Brain microvascular endothelial cell (primary cell): ENCODE data around the gene CTLA4.

Experiments
- DNase-seq: peaks from one replicate; pipeline ENCODE4 v3.0.0-alpha.2; 2020
- H3K27ac ChIP-seq: fragments of 250-450 bp; sonication (Bioruptor Pico); 2 replicates; pipeline ENCODE4 v1.5.1; 2020; ENCODE audit warnings: mild to moderate bottlenecking, moderate library complexity
- H3K27me3 ChIP-seq: fragments of 250-450 bp; sonication (Bioruptor Pico); replicated peaks from 2 replicates; pipeline ENCODE4 v1.5.1; 2020; ENCODE audit warnings: mild to moderate bottlenecking
- H3K36me3 ChIP-seq: fragments of 250-450 bp; sonication (Bioruptor Pico); replicated peaks from 2 replicates; pipeline ENCODE4 v1.5.1; 2020; ENCODE audit warnings: mild to moderate bottlenecking
- H3K4me3 ChIP-seq: 2 replicates; pipeline ENCODE4 v1.5.1; 2011; ENCODE audit warnings: low read depth, mild to moderate bottlenecking, control low read depth, low read length, moderate library complexity
- in situ Hi-C: cut with HindIII; loops from 2 replicates; pipeline ENCODE4 v1.10.0; 2017; ENCODE audit warnings: low sequenced_read_pairs, low pct_ligation_motif_present
- TF ChIP-seq, protein P1 (sequence below): IDR thresholded peaks from 2 replicates; pipeline ENCODE4 v1.5.1; 2011; ENCODE audit warnings: low read depth, mild to moderate bottlenecking, moderate library complexity, low read length, control low read depth, inconsistent platforms; ENCODE audit errors: missing control alignments

Gene CTLA4

DNA sequence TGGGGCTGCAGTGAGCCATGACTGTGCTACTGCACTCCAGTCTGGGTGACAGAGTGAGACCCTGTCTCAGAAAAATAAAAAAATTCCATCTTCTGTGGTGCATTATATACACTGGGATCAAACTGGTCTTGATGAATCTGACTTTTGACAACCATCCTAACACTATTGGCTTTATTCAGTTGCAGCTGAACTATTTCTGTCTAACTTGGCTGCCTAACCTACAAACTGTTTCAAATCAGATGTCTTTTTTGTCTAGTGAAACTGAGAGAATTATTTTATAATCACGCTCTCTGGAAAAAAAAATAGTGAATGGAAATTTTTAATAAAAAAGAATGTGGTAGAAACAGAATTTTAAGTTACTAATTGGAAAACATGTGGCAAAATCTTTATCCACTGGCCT lies 15.0 kb downstream of the CTLA4 start:
- H3K27ac ChIP-seq, result no peak overlapping the region
- TF ChIP-seq, protein P1, sequence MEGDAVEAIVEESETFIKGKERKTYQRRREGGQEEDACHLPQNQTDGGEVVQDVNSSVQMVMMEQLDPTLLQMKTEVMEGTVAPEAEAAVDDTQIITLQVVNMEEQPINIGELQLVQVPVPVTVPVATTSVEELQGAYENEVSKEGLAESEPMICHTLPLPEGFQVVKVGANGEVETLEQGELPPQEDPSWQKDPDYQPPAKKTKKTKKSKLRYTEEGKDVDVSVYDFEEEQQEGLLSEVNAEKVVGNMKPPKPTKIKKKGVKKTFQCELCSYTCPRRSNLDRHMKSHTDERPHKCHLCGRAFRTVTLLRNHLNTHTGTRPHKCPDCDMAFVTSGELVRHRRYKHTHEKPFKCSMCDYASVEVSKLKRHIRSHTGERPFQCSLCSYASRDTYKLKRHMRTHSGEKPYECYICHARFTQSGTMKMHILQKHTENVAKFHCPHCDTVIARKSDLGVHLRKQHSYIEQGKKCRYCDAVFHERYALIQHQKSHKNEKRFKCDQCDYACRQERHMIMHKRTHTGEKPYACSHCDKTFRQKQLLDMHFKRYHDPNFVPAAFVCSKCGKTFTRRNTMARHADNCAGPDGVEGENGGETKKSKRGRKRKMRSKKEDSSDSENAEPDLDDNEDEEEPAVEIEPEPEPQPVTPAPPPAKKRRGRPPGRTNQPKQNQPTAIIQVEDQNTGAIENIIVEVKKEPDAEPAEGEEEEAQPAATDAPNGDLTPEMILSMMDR, result no peak
- H3K27me3 ChIP-seq, result no peaks in the 10 kb centered on the region
- in situ Hi-C loops, result no loop called here
- DNase-seq, result no peak
- H3K4me3 ChIP-seq, result no peak overlapping the region
- H3K36me3 ChIP-seq, result no peaks in the 10 kb centered on the region

DNA sequence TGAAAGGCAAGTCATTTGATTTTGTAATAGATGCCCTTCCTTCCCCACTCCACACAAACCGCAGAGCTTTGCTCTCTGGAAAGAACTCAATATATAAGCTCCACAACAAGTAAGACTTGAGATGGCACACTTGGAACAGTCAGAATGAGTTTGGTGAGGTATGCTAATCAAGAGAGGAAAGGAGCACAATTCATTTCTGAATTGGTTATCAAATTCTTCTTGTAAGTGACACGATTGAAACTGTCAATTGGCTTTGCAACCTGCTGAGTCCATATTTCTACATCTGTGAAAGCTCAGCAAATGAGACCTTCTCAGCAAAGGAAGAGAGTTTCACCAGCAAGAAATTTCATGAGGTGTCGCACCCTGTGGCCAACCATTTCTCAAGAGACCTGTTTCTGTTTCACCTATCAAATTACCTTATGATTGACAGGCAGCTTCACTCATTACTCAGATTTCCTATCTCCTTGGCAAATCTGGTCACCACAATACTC lies 19.1 kb downstream of the CTLA4 start:
- Histone ChIP-seq H3K4me3 (no peak overlapping the region), H3K36me3 (no peaks in the 10 kb centered on the region), H3K27ac (no peak overlapping the region), H3K27me3 (no peaks in the 10 kb centered on the region)
- in situ Hi-C loops, result no loop called here
- TF ChIP-seq, protein P1, result no peak
- no peak for DNase-seq

- Histone ChIP-seq H3K27me3 (no peaks in the 10 kb centered on the region), H3K27ac (no peak overlapping the region), H3K36me3 (no peaks in the 10 kb centered on the region), H3K4me3 (no peak overlapping the region)
- no peak for DNase-seq
- in situ Hi-C loops, result no loop called here
- TF ChIP-seq, protein P1, result no peak
Measured at GRCh38 chr2:203887677-203888076, 20.1 kb downstream of the CTLA4 start.

GRCh38 chr2:203889542-203889941 lies 22.0 kb downstream of the CTLA4 start:
- TF ChIP-seq, protein P1, result no peak
- Histone ChIP-seq H3K27me3 (no peaks in the 10 kb centered on the region), H3K27ac (no peak overlapping the region), H3K4me3 (no peak overlapping the region), H3K36me3 (no peaks in the 10 kb centered on the region)
- no peak for DNase-seq
- in situ Hi-C loops, result no loop called here

- DNase-seq, result no peak
- TF ChIP-seq, protein P1, result no peak
- Histone ChIP-seq H3K27me3 (no peaks in the 10 kb centered on the region), H3K36me3 (no peaks in the 10 kb centered on the region), H3K4me3 (no peak overlapping the region), H3K27ac (no peak overlapping the region)
- in situ Hi-C loops, result no loop called here
Measured at GRCh38 chr2:203889944-203890343, 22.4 kb downstream of the CTLA4 start.

DNA sequence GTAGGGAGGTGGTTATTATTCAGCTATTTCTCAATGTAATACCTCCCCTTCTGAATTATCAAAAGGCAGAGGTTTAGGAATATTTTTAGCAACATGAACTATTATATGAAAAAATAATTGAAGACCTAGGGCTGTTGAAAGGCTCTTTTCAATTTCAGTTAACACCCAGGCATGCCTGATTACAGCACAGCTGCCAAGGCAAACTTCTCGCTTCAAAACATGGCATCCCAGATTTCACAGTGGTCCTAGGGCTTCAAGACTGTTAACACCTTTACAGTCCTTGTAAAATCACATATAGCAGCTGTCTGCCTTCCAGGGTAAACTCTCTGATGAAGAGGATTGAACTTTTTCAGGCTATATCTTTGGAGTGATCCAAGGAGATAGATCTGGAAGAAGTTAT lies 23.2 kb downstream of the CTLA4 start:
- H3K27ac ChIP-seq, result no peak overlapping the region

More for the DNA sequence above, 23.2 kb downstream of the CTLA4 start:
- no peak overlapping the region for H3K4me3 ChIP-seq
- in situ Hi-C loops, result no loop called here
- H3K27me3 ChIP-seq, result no peaks in the 10 kb centered on the region
- no peak for DNase-seq
- TF ChIP-seq, protein P1, result no peak
- H3K36me3 ChIP-seq, result no peaks in the 10 kb centered on the region
